GM03348 (cell line): Measurements from ENCODE around the gene TMEM38A.

Experiments used
- DNase-seq: peaks from one replicate; pipeline ENCODE4 v3.0.0; 2012; ENCODE audit warnings: low spot score

Gene TMEM38A, protein sequence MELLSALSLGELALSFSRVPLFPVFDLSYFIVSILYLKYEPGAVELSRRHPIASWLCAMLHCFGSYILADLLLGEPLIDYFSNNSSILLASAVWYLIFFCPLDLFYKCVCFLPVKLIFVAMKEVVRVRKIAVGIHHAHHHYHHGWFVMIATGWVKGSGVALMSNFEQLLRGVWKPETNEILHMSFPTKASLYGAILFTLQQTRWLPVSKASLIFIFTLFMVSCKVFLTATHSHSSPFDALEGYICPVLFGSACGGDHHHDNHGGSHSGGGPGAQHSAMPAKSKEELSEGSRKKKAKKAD

GRCh38 chr19:16660763-16661479, at the start of gene TMEM38A:
Gene TMEM38A, plus strand, starts transcription at chr19:16661139. Its CDS starts 79 bp downstream, at chr19:16661218.
- peak; percentile 80 for DNase-seq

- peak; percentile 36 for DNase-seq
Measured at GRCh38 chr19:16612636-16613035, 48.3 kb upstream of the TMEM38A start.

GRCh38 chr19:16613841-16614240, 47.1 kb upstream of the TMEM38A start:
- no peak for DNase-seq

- no peak for DNase-seq
Measured at GRCh38 chr19:16614941-16615340, 46.0 kb upstream of the TMEM38A start.

DNA sequence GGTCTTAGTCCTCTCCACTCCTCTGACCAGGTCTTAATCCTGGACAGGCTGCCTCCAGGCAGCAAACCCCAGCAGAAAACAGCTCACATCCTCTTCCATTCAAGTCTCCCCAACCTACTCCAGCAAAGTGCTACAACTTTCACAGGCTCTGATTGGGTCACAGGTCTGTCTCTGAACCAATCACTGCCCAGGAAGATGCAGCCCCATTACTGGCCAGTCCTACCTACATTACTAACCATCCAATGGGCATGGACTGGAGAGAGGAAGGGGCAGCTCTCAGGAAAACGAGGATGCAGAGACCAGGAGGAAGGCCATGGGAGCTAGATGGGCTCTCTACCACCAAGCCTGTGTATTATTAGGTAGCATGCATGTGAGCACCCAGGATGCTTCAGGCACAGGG, 45.1 kb upstream of the TMEM38A start:
- DNase-seq, result no peak

- DNase-seq, result no peak
Measured at GRCh38 chr19:16618248-16618647, 42.7 kb upstream of the TMEM38A start.

DNA sequence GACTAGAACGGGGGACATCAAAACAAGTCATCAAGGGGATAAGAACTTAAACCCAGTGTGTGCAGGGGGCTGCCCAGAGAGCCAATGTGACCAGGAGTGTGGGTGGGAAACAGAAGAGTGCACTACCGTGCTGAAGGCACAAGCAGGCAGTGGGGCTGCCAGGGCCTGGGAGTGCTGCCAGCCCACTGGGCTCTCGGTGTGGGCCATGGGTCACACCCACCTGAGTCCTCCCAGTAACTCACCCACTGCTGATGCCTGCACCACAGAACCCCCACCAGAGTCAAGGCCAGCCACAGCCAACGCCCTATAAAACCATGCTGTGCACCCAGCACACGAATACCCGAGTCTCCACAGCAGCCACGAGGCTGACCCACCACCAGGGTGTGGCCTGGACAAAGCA, 41.5 kb upstream of the TMEM38A start:
- peak; percentile 35 for DNase-seq

- DNase-seq, result no peak
Measured at GRCh38 chr19:16620018-16620417, 40.9 kb upstream of the TMEM38A start.

DNA sequence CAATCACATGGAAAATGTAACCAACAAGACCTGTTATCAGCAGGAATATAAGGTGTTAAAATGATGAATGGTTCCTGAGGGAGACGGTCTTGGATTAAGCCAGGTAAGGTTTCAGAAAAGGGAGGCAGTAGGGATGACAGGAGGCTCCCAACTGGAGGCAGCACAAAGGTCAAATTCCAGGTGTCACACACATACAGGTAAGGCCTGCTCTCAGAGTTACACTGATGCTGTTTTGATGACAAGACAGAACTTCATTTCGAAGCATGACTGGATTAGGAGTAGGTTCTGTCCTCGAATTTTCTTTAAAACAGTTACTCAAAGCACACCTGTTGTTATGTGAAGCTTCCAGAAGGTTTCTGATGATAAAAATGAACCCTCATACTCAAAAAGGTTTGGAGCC, 40.4 kb upstream of the TMEM38A start:
- no peak for DNase-seq

DNA sequence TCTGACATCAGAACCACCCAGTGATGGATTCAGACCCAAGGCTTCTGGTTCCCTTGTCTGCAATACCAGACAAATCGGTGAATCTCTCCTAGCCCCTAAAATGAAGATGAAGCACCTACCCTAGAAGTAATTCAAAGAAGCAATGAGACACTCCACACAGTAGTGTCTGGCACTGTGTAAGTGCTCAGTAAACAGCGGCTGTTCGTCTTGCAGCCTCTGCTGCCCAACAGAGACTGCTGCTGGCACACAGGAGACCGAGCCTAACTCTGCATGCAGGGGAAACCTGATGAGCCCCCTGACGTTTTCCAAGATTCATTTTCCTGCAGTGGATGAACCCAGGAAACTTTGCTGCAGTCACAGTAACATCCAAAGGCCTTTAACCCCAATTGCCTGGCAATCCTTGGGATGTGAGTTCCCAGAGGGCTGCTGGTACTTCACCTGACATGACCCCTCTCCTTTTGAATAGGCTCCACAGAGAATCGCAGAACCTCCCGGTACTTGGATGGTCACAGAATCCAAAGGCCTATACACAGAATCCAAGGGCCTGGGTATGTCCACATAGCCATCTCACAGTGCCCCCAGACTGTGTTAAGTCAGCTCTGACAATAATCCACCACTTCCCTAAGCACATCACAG, 39.7 kb upstream of the TMEM38A start:
- DNase-seq, result no peak

GRCh38 chr19:16623066-16623465, 37.9 kb upstream of the TMEM38A start:
- DNase-seq, result no peak

DNA sequence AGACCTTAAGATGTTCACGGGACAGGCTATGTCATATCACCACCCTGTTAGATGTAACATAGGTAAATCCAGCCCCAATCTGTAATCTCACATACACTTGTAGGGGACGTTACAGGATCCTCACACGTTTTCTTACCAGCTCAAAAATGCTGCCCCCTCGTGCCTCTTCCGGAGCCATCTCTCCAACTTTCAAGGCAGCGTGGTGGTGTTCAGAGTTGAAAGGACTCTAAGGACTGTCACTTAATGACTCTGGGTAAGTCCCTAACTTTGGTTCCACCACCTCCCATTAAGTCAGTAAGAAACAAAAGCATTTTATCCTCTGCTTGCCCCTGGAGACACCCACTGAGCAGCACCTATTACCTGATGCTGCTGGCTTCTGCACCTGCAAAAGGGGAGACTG, 37.4 kb upstream of the TMEM38A start:
- DNase-seq, result no peak

GRCh38 chr19:16624236-16624635, 36.7 kb upstream of the TMEM38A start:
- no peak for DNase-seq

DNA sequence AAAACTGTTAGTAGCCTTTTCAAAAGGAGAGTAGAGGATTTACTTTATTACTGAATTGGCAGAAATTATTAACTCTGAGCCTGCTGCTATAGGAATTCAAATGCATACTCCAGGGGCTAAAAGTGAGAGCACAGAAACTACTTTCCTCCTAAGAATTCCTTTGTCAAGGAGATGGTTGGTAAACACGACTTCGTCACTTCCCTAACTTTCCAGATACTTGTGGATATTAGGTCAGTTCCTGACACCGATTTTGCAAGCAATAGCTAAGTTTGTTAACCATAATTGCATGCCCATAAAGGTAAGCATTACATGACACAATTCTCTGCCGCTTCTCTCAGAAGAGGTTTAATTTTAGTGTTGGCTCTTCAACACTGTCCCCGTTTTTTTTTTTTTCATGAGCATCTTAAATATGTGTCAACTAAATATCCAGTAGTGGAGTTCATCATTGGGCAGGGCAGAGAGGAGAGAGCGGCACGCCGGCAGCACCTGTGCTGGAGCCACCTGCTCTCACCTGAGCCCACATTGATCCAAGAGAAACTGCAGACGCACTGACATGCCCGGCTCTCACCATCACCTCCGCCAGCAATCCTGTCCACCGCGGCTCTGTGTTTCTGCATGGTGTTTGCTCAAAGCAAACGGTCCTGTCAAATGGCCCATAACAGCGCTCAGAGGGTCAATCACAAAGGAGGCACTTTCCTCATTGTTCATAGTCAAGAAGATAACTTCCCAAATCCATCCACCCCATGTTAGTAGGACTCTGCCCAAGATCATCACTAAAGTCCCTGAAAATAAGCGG, 35.6 kb upstream of the TMEM38A start:
- no peak for DNase-seq

DNA sequence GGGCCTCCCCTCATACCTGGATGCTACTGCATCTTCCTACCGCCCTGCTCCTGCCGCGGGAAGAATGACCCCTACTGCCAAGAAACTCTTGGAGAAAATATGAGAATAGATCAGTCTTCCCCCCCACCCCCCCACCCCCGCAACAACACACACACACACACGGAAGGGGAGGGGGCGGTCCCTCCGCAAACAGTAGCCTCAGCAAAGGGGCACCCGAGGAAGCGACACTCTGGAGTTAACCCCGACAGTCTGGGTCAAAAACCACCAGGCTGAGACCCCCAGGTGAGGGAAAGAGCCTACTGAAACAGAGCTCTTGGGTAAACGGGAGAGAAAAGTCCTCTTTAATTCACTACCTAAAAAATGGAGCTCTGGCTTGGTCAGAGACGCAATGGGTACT, 34.1 kb upstream of the TMEM38A start:
- DNase-seq, result peak; percentile 38

GRCh38 chr19:16627193-16627927, 33.6 kb upstream of the TMEM38A start:
- peak; percentile 25 for DNase-seq

- DNase-seq, result no peak
Measured at GRCh38 chr19:16627928-16628182, 33.1 kb upstream of the TMEM38A start.

DNA sequence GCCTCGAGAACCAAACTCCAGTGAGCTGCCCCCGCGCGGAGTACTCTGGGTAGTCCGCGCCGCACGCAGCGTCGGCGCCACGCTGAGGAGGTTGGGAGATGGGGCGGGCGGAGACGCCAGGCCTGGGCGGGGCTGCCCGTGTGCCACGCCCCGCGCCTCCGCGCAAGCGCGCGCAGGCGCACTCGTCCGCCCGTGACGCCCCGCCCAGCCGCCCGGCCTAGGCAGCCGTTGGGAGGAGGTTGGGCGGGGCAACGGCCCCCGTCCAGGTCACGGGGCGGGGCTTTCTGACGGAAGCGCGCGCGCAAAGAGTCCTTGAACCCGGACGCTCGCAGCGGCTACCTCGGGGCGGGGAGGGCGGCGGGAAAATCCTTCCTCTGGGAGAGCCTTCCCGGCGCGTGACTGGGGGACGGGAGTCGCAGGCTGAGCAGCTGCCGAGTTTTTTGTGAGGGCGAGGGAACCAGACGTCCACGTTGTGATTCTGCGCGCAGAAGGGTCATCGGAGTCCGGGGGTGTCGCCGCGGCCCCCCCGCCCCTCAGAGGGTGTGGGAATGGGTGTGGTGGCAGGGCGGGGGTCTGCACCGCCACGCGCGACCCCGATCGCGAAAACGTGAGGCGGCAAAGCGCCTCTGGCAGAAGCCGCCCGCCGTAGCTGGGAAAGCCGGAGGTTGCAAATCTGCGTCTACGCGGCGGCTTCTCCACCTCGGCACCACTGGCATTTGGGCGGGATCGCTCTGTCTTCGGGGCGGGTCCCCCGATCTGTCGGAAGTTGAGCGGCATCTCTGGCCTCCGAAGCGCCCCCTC, 32.6 kb upstream of the TMEM38A start, which contains the start of gene MED26:
TSS of gene MED26 (minus strand) at position 22 of the 801 bp plus-strand sequence. CDS start 261 bp downstream, outside the sequence.
- DNase-seq, result peak; percentile 100

DNA sequence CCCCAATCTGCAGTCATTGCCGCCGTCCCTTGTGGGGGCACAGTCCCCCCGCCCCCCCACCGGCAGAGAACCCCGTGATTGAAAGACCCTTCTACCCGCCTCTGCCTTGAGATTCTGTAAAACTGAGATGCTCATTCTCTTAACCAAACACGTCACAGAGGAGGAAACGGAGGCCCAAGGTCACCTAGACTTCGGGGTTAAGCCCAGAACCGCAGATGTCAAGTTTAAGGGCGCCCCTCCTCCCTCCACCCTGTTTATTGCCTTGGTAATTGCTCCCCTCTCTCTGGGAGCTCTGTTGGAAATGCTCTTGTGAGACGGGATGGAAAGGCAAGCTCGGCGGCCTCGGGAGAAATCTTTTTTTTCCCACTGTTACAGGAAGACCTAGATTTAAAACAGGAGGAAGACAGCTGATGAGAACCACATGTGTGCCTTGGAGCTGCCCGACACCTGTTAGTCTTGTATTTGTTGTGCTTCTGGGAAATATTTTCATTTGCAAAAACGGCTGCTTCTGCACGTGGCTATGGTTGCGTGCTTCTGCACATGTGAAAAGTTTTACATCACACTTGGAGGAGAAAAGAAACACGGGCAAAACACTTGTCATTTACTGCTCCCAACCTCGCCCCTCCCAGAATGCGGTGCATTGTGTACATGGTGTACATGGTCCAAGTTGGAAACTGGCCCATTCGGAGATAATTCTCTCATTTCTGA, 31.8 kb upstream of the TMEM38A start:
- DNase-seq, result peak; percentile 35

GRCh38 chr19:16631465-16631864, 29.5 kb upstream of the TMEM38A start:
- DNase-seq, result no peak
